SK-N-SH treated with all-trans-retinoic acid at 6 μM for 48 hours (cell line): Measurements from ENCODE around the gene ALPL.

Experiments used
- ATAC-seq: fragments of 200-7000 bp; cut with Tn5 transposase; 3 replicates; pipeline ENCODE4 v1.9.1; 2020; ENCODE audit warnings: mild to moderate bottlenecking, moderate library complexity
- ARNTL ChIP-seq: fragments of 450-650 bp; formaldehyde crosslinking; IDR thresholded peaks from 2 replicates; pipeline ENCODE4 v1.5.0; 2020; ENCODE audit warnings: low read depth, mild to moderate bottlenecking, moderate library complexity, borderline replicate concordance
- BACH2 ChIP-seq: fragments of 250-450 bp; sonication (Bioruptor Pico); IDR thresholded peaks from 2 replicates; pipeline ENCODE4 v1.9.0; 2021; ENCODE audit warnings: mild to moderate bottlenecking, borderline replicate concordance
- CREB5 ChIP-seq: fragments of 250-450 bp; sonication (Bioruptor Pico); IDR thresholded peaks from 2 replicates; pipeline ENCODE4 v1.5.1; 2020; ENCODE audit warnings: low read depth, mild to moderate bottlenecking, moderate library complexity
- CSDC2 ChIP-seq: fragments of 250-450 bp; sonication (Bioruptor Pico); IDR thresholded peaks from 2 replicates; pipeline ENCODE4 v1.5.0; 2020; ENCODE audit warnings: mild to moderate bottlenecking, moderate library complexity
- GLIS3 ChIP-seq: fragments of 250-450 bp; sonication (Bioruptor Pico); IDR thresholded peaks from 2 replicates; pipeline ENCODE4 v1.5.0; 2020; ENCODE audit warnings: mild to moderate bottlenecking, moderate library complexity
- OSR1 ChIP-seq: fragments of 250-450 bp; sonication (Bioruptor Pico); IDR thresholded peaks from 2 replicates; pipeline ENCODE4 v1.8.0; 2022; ENCODE audit warnings: moderate library complexity, mild to moderate bottlenecking, inconsistent platforms
- PATZ1 ChIP-seq: fragments of 250-450 bp; sonication (Bioruptor Pico); IDR thresholded peaks from 2 replicates; pipeline ENCODE4 v1.8.0; 2020; ENCODE audit warnings: mild to moderate bottlenecking, moderate library complexity, borderline replicate concordance
- RARB ChIP-seq: fragments of 250-450 bp; sonication (Bioruptor Pico); IDR thresholded peaks from 2 replicates; pipeline ENCODE4 v1.8.0; 2021; ENCODE audit warnings: mild to moderate bottlenecking, moderate library complexity
- SNAI2 ChIP-seq: fragments of 250-450 bp; sonication (Bioruptor Pico); IDR thresholded peaks from 2 replicates; pipeline ENCODE4 v1.5.0; 2020; ENCODE audit warnings: mild to moderate bottlenecking, moderate library complexity
- TCF4 ChIP-seq: fragments of 250-450 bp; sonication (Bioruptor Pico); IDR thresholded peaks from 2 replicates; pipeline ENCODE4 v1.8.0; 2021; ENCODE audit warnings: mild to moderate bottlenecking, moderate library complexity, borderline replicate concordance
- TOX ChIP-seq: fragments of 250-450 bp; sonication (Bioruptor Pico); IDR thresholded peaks from 2 replicates; pipeline ENCODE4 v1.8.0; 2021; ENCODE audit warnings: mild to moderate bottlenecking, moderate library complexity, borderline replicate concordance
- TSHZ2 ChIP-seq: fragments of 250-450 bp; sonication (Bioruptor Pico); IDR thresholded peaks from 2 replicates; pipeline ENCODE4 v1.5.0; 2020; ENCODE audit warnings: mild to moderate bottlenecking, moderate library complexity
- ZC3H10 ChIP-seq: fragments of 250-450 bp; sonication (Bioruptor Pico); IDR thresholded peaks from 2 replicates; pipeline ENCODE4 v1.5.1; 2021; ENCODE audit warnings: mild to moderate bottlenecking, moderate library complexity
- ZFP3 ChIP-seq: fragments of 250-450 bp; sonication (Bioruptor Pico); IDR thresholded peaks from 2 replicates; pipeline ENCODE4 v1.5.0; 2020; ENCODE audit warnings: mild to moderate bottlenecking, moderate library complexity
- ZNF565 ChIP-seq: fragments of 450-650 bp; formaldehyde crosslinking; conservative IDR thresholded peaks from 2 replicates; pipeline ENCODE4 v1.5.0; 2020; ENCODE audit warnings: low read depth, mild to moderate bottlenecking, moderate library complexity
- ZNF70 ChIP-seq: fragments of 450-650 bp; formaldehyde crosslinking; IDR thresholded peaks from 2 replicates; pipeline ENCODE4 v1.5.0; 2020; ENCODE audit warnings: mild to moderate bottlenecking, moderate library complexity
- ZNF8 ChIP-seq: fragments of 450-650 bp; formaldehyde crosslinking; IDR thresholded peaks from 2 replicates; pipeline ENCODE4 v1.5.0; 2020; ENCODE audit warnings: mild to moderate bottlenecking, moderate library complexity
- TF ChIP-seq, protein P1 (sequence below): fragments of 250-450 bp; sonication (Bioruptor Pico); IDR thresholded peaks from 2 replicates; pipeline ENCODE4 v1.5.1; 2021; ENCODE audit warnings: mild to moderate bottlenecking, moderate library complexity

Gene ALPL

DNA sequence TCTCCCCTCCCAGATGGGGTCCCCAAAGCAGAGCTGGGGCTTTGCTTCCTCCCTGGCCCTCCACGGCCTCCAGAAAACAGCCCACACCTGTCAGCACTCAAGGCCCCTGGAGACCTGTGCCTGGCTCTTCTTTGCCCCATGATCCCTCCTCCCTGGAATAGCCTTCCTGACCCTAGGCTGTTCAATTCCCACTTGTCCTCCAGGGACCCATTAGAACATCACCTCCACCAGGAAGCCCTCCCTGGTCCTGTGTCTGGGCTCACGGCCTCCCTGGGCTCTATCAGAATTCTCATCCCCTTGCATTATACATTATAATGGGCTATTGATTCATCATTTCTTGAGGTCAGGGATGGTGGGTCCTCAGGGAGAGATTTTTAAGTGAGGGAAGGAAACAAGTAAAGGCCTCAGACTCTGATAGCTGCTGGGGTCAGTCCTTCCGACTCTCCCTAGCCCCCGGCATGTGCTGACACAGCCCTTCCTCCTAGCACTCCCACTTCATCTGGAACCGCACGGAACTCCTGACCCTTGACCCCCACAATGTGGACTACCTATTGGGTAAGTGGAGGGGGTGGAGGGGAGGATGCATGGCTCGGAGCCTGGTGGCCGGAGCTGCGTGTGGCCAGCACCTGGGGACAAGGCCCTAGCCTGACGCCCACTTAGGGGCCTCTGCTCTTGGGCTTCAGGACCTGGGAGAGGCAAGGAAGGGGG is 60.8 kb downstream of the ALPL start (continued):
- no peak for TF ChIP-seq PATZ1 (CRISPR knock-in tag)
- TF ChIP-seq ZFP3 (CRISPR knock-in tag): no peak
- no peak for TF ChIP-seq OSR1 (CRISPR knock-in tag)
- TF ChIP-seq ARNTL (CRISPR knock-in tag): no peak
- TF ChIP-seq ZNF70: no peak

- ATAC-seq: no peak
- TF ChIP-seq GLIS3 (CRISPR knock-in tag) (no peak), TOX (CRISPR knock-in tag) (no peak), ZFP3 (CRISPR knock-in tag) (no peak), ZNF8 (no peak), BACH2 (CRISPR knock-in tag) (no peak), ZNF565 (CRISPR knock-in tag) (no peak), OSR1 (CRISPR knock-in tag) (no peak), CSDC2 (CRISPR knock-in tag) (no peak), ZC3H10 (no peak), SNAI2 (CRISPR knock-in tag) (no peak), TSHZ2 (CRISPR knock-in tag) (no peak), TCF4 (no peak), RARB (CRISPR knock-in tag) (no peak)
- TF ChIP-seq, protein P1, sequence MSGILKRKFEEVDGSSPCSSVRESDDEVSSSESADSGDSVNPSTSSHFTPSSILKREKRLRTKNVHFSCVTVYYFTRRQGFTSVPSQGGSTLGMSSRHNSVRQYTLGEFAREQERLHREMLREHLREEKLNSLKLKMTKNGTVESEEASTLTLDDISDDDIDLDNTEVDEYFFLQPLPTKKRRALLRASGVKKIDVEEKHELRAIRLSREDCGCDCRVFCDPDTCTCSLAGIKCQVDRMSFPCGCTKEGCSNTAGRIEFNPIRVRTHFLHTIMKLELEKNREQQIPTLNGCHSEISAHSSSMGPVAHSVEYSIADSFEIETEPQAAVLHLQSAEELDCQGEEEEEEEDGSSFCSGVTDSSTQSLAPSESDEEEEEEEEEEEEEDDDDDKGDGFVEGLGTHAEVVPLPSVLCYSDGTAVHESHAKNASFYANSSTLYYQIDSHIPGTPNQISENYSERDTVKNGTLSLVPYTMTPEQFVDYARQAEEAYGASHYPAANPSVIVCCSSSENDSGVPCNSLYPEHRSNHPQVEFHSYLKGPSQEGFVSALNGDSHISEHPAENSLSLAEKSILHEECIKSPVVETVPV: no peak
These were observed 61.3 kb downstream of the ALPL start for GRCh38 chr1:21570528-21570875.

DNA sequence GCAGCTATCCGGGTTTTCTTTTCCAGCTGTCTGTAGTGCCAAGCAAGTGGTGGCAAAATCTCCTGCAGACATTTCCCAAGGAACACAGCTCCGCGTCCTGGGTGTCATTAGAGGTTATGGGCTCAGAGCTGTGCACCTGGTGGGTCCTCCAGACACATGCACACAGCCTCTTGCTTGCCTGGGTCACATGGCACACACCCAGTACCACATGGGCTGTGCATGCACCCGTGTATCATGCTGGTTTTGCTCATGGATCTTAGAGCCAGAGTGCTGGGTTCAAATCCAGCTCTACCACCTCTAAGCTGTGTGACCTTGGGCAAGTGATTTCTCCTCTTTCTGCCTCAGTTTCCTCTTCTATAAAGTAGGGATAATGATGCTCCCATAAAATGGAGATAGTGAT is 61.7 kb downstream of the ALPL start:
- ATAC-seq: no peak
- no peak for TF ChIP-seq ZC3H10
- TF ChIP-seq CREB5 (CRISPR knock-in tag): no peak

GRCh38 chr1:21572221-21572620 is 63.0 kb downstream of the ALPL start:
- no peak for ATAC-seq
- TF ChIP-seq PATZ1 (CRISPR knock-in tag) (no peak), SNAI2 (CRISPR knock-in tag) (no peak)
